Breast epithelium (tissue), 4 donors: Measurements from ENCODE around the gene TOB1. TPM values are rescaled to one million over a fixed set of nuclear protein-coding genes. Genes with fewer than 3 reads are reported as not detected.
"Not testable (repeated sequence)": the region's sequence is repeated elsewhere in the genome, so short reads cannot be mapped to it uniquely, and the experiment has no call there.

Experiments used
- DNase-seq, 2 donors: peaks; one replicate each; pipeline ENCODE4 v3.0.0-alpha.2; 2019; ENCODE audit warnings: low spot score in 2 of 2
- H3K27ac ChIP-seq, 2 donors: fragments of 200-600 bp; sonication (generic) in 1 of 2; one replicate each; pipeline ENCODE4 v1.5.1; 2016 to 2019; ENCODE audit warnings: mild to moderate bottlenecking in 1 of 2
- H3K27me3 ChIP-seq, 2 donors: fragments of 200-600 bp; sonication (generic) in 1 of 2; one replicate each; pipeline versions ENCODE4 v1.5.1 to v1.6.0; 2017 to 2019; ENCODE audit warnings: control low read depth in 1 of 2, mild to moderate bottlenecking in 1 of 2
- H3K36me3 ChIP-seq: fragments of 200-600 bp; one replicate; pipeline ENCODE4 v1.5.1; 2019
- H3K4me1 ChIP-seq, 2 donors: fragments of 200-600 bp; sonication (generic); one replicate each; pipeline ENCODE4 v1.5.1; 2016 to 2019; ENCODE audit warnings: control low read depth in 1 of 2
- H3K4me3 ChIP-seq, 3 donors: fragments of 200-600 bp; sonication (generic); 1 replicate in 2 of 3; 2 replicates in 1 of 3; pipeline ENCODE4 v1.5.1; 2016 to 2019; ENCODE audit warnings: mild to moderate bottlenecking in 3 of 3, moderate library complexity in 2 of 3
- H3K9me3 ChIP-seq, 2 donors: fragments of 200-600 bp; sonication (generic) in 1 of 2; one replicate each; pipeline ENCODE4 v1.5.1; 2016 to 2019; ENCODE audit warnings: control low read depth in 1 of 2
- CTCF ChIP-seq, 3 donors: fragments of 450-650 bp; IDR thresholded peaks; one replicate each; pipeline ENCODE4 v1.5.1; 2016 to 2017; ENCODE audit warnings: antibody characterized with exemption in 3 of 3, mild to moderate bottlenecking in 3 of 3, moderate library complexity in 3 of 3
- POLR2A ChIP-seq: fragments of 450-650 bp; IDR thresholded peaks from one replicate; pipeline ENCODE4 v1.6.1; 2016; ENCODE audit warnings: antibody characterized with exemption, mild to moderate bottlenecking, moderate library complexity
- POLR2AphosphoS5 ChIP-seq, 3 donors: sonication (generic); formaldehyde crosslinking; IDR thresholded peaks; one replicate each; pipeline ENCODE4 v1.6.1; 2017; ENCODE audit warnings: antibody characterized with exemption in 3 of 3
- intact Hi-C: fragments of 100-400 bp; cut with DNase I; formaldehyde crosslinking; loops from one replicate; pipeline ENCODE4 v1.15.1; 2023; ENCODE audit warnings: low total_unique reads
- total RNA-seq, 3 donors: library from RNA; depleted of rRNA; stranded (reverse); fragments of >200 nt; gene quantifications; one replicate each; pipeline ENCODE4 v1.1.0, GENCODE V29; 2016

Gene TOB1
- total RNA-seq, 3 donors from 2014 or later = 12.6 to 145 (median 54.1) TPM

- Histone ChIP-seq H3K27me3 (no peaks in the 10 kb centered on the region), H3K4me3 (no peak overlapping the region), H3K27ac (no peak overlapping the region), H3K36me3 (no peaks in the 10 kb centered on the region), H3K4me1 (peaks cover 0 to 6% of the 10 kb centered on the region in 2 donors), H3K9me3 (no peaks in the 10 kb centered on the region)
- intact Hi-C loops = no loop called here
- no peak for DNase-seq
- TF ChIP-seq POLR2AphosphoS5 (IDR thresholded peaks at IDR 0.05) = no peak
- no peak for TF ChIP-seq CTCF (IDR thresholded peaks at IDR 0.05)
- no peak for TF ChIP-seq POLR2A
Measured at GRCh38 chr17:50882851-50883250, 16.7 kb upstream of the TOB1 start.

- Histone ChIP-seq H3K27ac (no peak overlapping the region), H3K27me3 (no peaks in the 10 kb centered on the region), H3K36me3 (no peaks in the 10 kb centered on the region), H3K4me1 (peaks cover 0 to 6% of the 10 kb centered on the region in 2 donors), H3K4me3 (no peak overlapping the region), H3K9me3 (no peaks in the 10 kb centered on the region)
- DNase-seq = no peak
- no peak for TF ChIP-seq POLR2A
- TF ChIP-seq POLR2AphosphoS5 (IDR thresholded peaks at IDR 0.05) = no peak
- no peak for TF ChIP-seq CTCF (IDR thresholded peaks at IDR 0.05)
- intact Hi-C loops = no loop called here
Measured at GRCh38 chr17:50881182-50881581, 15.0 kb upstream of the TOB1 start.

- no peak overlapping the region for H3K4me3 ChIP-seq
- no peaks in the 10 kb centered on the region for H3K36me3 ChIP-seq
- peaks cover 0 to 4% of the 10 kb centered on the region in 2 donors for H3K4me1 ChIP-seq
- no peak for TF ChIP-seq POLR2AphosphoS5 (IDR thresholded peaks at IDR 0.05)
- TF ChIP-seq POLR2A = no peak
- no peak for TF ChIP-seq CTCF (IDR thresholded peaks at IDR 0.05)
- no peaks in the 10 kb centered on the region for H3K27me3 ChIP-seq
- DNase-seq = no peak
- H3K27ac ChIP-seq = no peak overlapping the region
- H3K9me3 ChIP-seq = no peaks in the 10 kb centered on the region
- intact Hi-C loops = no loop called here
Measured at GRCh38 chr17:50879086-50879485, 12.9 kb upstream of the TOB1 start.

GRCh38 chr17:50877838-50878237 is 11.7 kb upstream of the TOB1 start:
- TF ChIP-seq CTCF (IDR thresholded peaks at IDR 0.05) (no peak), POLR2AphosphoS5 (IDR thresholded peaks at IDR 0.05) (no peak), POLR2A (no peak)
- no peak overlapping the region for H3K27ac ChIP-seq

DNA sequence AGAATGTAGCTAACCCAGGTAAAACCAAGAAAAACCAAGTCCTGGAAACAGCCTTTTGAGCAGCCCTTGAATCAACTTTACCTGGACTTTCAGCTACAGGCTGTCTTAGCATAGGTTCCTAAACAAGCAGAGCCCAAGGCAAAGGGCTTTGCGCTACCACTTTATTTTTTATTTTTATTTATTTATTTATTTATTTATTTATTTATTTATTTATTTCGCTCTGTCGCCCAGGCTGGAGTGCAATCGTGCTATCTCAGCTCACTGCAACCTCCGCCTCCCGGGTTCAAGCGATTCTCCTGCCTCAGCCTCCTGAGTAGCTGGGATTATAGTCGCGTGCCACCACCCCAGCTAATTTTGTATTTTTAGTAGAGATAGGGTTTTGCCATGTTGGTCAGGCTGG is 10.9 kb upstream of the TOB1 start:
- not testable (repeated sequence) for H3K9me3 ChIP-seq, H3K27ac ChIP-seq

More at GRCh38 chr17:50877838-50878237, 11.7 kb upstream of the TOB1 start:
- intact Hi-C loops = no loop called here
- DNase-seq = no peak
- Histone ChIP-seq H3K9me3 (no peaks in the 10 kb centered on the region), H3K27me3 (no peaks in the 10 kb centered on the region), H3K4me1 (no peaks in the 10 kb centered on the region), H3K4me3 (no peak overlapping the region), H3K36me3 (no peaks in the 10 kb centered on the region)

DNA sequence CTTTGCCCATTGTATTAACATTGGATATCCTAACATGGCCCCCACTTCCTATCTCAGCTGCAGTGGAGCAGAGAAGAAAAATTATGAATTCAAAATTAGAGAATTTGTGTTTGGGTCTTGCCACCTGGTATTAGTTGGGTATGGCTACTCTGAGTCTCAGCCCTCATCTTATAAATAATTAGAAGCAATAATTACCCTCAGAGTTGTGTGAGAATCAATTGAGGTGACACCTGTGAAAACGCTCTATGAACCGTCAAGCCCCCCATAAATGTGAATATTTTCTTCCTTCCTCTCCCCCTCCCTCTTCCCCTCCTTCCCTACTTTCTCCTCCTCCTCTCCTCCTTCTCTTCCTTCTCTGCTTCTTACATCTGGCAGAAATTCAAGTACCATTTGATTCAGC is 8.9 kb upstream of the TOB1 start:
- Histone ChIP-seq H3K36me3 (no peaks in the 10 kb centered on the region), H3K4me1 (no peaks in the 10 kb centered on the region), H3K27ac (no peak overlapping the region), H3K4me3 (no peak overlapping the region), H3K27me3 (no peaks in the 10 kb centered on the region), H3K9me3 (no peaks in the 10 kb centered on the region)
- DNase-seq = no peak
- TF ChIP-seq CTCF (IDR thresholded peaks at IDR 0.05) = no peak
- TF ChIP-seq POLR2A = no peak
- TF ChIP-seq POLR2AphosphoS5 (IDR thresholded peaks at IDR 0.05) = no peak
- intact Hi-C loops = no loop called here

More for the DNA sequence above, 10.9 kb upstream of the TOB1 start:
- H3K4me1 ChIP-seq, H3K36me3 ChIP-seq, DNase-seq, H3K27me3 ChIP-seq, intact Hi-C loops, H3K4me3 ChIP-seq: not testable (repeated sequence)
